Measurements from ENCODE around the gene SDSL.

The SDSL gene

GRCh38 chr12:113453330-113453729, 31.1 kb downstream of the SDSL start:
- TF ChIP-seq TAF1 (IDR thresholded peaks at IDR 0.05; ENCODE audit: borderline replicate concordance, insufficient read depth, low read length): no peak
- TF ChIP-seq REST (IDR thresholded peaks at IDR 0.05; ENCODE audit: insufficient read depth in 1 of 2, low read depth in 2 of 2, low read length in 2 of 2): no peak
- TF ChIP-seq FOXP2 (optimal IDR thresholded peaks at IDR 0.05; ENCODE audit: borderline replicate concordance, extremely low read depth, extremely low read length, insufficient read depth): no peak

- TF ChIP-seq FOXP2 (optimal IDR thresholded peaks at IDR 0.05; ENCODE audit: borderline replicate concordance, extremely low read depth, extremely low read length, insufficient read depth): no peak
- TF ChIP-seq TAF1 (IDR thresholded peaks at IDR 0.05; ENCODE audit: borderline replicate concordance, insufficient read depth, low read length): no peak
- TF ChIP-seq POLR2AphosphoS5 (IDR thresholded peaks at IDR 0.05; ENCODE audit: low read depth, low read length): no peak
These were observed 34.0 kb downstream of the SDSL start for GRCh38 chr12:113456199-113456598.

- TF ChIP-seq SIN3A (IDR thresholded peaks at IDR 0.05; ENCODE audit: borderline replicate concordance, insufficient read depth, low read length): no peak
- no peak for TF ChIP-seq POLR2AphosphoS5 (IDR thresholded peaks at IDR 0.05; ENCODE audit: low read depth, low read length)
- no peak for TF ChIP-seq REST (IDR thresholded peaks at IDR 0.05; ENCODE audit: insufficient read depth in 1 of 2, low read depth in 2 of 2, low read length in 2 of 2)
- TF ChIP-seq TAF1 (IDR thresholded peaks at IDR 0.05; ENCODE audit: borderline replicate concordance, insufficient read depth, low read length): no peak
- no peak for TF ChIP-seq FOXP2 (optimal IDR thresholded peaks at IDR 0.05; ENCODE audit: borderline replicate concordance, extremely low read depth, extremely low read length, insufficient read depth)
These were observed 34.6 kb downstream of the SDSL start for GRCh38 chr12:113456761-113457160.

GRCh38 chr12:113457185-113457584, 35.0 kb downstream of the SDSL start:
- TF ChIP-seq REST (IDR thresholded peaks at IDR 0.05; ENCODE audit: insufficient read depth in 1 of 2, low read depth in 2 of 2, low read length in 2 of 2) (no peak), POLR2AphosphoS5 (IDR thresholded peaks at IDR 0.05; ENCODE audit: low read depth, low read length) (no peak)

GRCh38 chr12:113457710-113458109, 35.5 kb downstream of the SDSL start:
- TF ChIP-seq FOXP2 (optimal IDR thresholded peaks at IDR 0.05; ENCODE audit: borderline replicate concordance, extremely low read depth, extremely low read length, insufficient read depth) (no peak), REST (IDR thresholded peaks at IDR 0.05; ENCODE audit: insufficient read depth in 1 of 2, low read depth in 2 of 2, low read length in 2 of 2) (no peak), SIN3A (IDR thresholded peaks at IDR 0.05; ENCODE audit: borderline replicate concordance, insufficient read depth, low read length) (no peak), POLR2AphosphoS5 (IDR thresholded peaks at IDR 0.05; ENCODE audit: low read depth, low read length) (no peak), TAF1 (IDR thresholded peaks at IDR 0.05; ENCODE audit: borderline replicate concordance, insufficient read depth, low read length) (no peak)
